OCI-LY7 (cell line): Measurements from ENCODE around the gene IQSEC2. TPM values are rescaled to one million over a fixed set of nuclear protein-coding genes. Genes with fewer than 3 reads are reported as not detected.
A peak's percentile ranks its signal among the peaks of the same experiment; 100 is the strongest.

Experiments used
- BruUV-seq: library from RNA; stranded (reverse); fragments of 400-500 nt; replicated peaks from 2 replicates; lab custom pipeline; 2021; lab: Mats Ljungman, UMichigan
- CTCF ChIA-PET: fragments of 300-600 bp; sonication (Branson Sonifier 250); formaldehyde crosslinking; loops from one replicate; lab custom pipeline; 2022; ENCODE audit warnings: antibody characterized with exemption; ENCODE audit not compliant: unreplicated experiment; lab: Charles Lee
- POLR2A ChIA-PET: fragments of 300-600 bp; sonication (Branson Sonifier 250); formaldehyde crosslinking; loops from one replicate; lab custom pipeline; 2022; ENCODE audit warnings: antibody characterized with exemption; lab: Charles Lee
- DNase-seq: peaks from one replicate; pipeline ENCODE4 v3.0.0-alpha.2; 2015; ENCODE audit warnings: low spot score
- H2AFZ ChIP-seq: fragments of 200-600 bp; sonication (generic), shearing (Covaris generic); 2 replicates; pipeline ENCODE4 v1.6.1; 2014; ENCODE audit warnings: mild to moderate bottlenecking, antibody characterized with exemption, low read length, moderate library complexity
- H3K27ac ChIP-seq: fragments of 200-600 bp; sonication (generic); 2 replicates; pipeline ENCODE4 v1.5.1; 2014; ENCODE audit warnings: mixed run types, low read depth, mild to moderate bottlenecking, moderate library complexity, low read length, inconsistent platforms; ENCODE audit not compliant: poor library complexity, severe bottlenecking
- H3K36me3 ChIP-seq: fragments of 200-600 bp; sonication (generic); 2 replicates; pipeline ENCODE4 v1.6.1; 2014; ENCODE audit warnings: mild to moderate bottlenecking, antibody characterized with exemption, low read length, moderate library complexity, mixed read lengths; ENCODE audit not compliant: insufficient read depth
- H3K4me1 ChIP-seq: fragments of 200-600 bp; sonication (generic); 2 replicates; pipeline ENCODE4 v1.5.1; 2014; ENCODE audit warnings: mild to moderate bottlenecking, low read length; ENCODE audit not compliant: insufficient read depth, poor library complexity, severe bottlenecking
- H3K4me2 ChIP-seq: fragments of 200-600 bp; sonication (generic); 2 replicates; pipeline ENCODE4 v1.6.1; 2014; ENCODE audit warnings: mild to moderate bottlenecking, low read length
- H3K4me3 ChIP-seq: fragments of 200-600 bp; sonication (generic); 2 replicates; pipeline ENCODE4 v1.5.1; 2014; ENCODE audit warnings: mild to moderate bottlenecking, low read depth, low read length; ENCODE audit not compliant: poor library complexity, severe bottlenecking
- H3K79me2 ChIP-seq: fragments of 200-600 bp; sonication (generic); 2 replicates; pipeline ENCODE4 v1.6.1; 2016; ENCODE audit warnings: low read depth, mild to moderate bottlenecking, low read length, moderate library complexity, mixed read lengths; ENCODE audit not compliant: insufficient read depth
- H3K9me2 ChIP-seq: fragments of 200-600 bp; sonication (generic); 2 replicates; pipeline ENCODE4 v1.6.1; 2016; ENCODE audit warnings: mild to moderate bottlenecking, low read length, mixed read lengths; ENCODE audit not compliant: insufficient read depth
- H3K9me3 ChIP-seq: fragments of 200-600 bp; sonication (generic); 2 replicates; pipeline ENCODE4 v1.6.1; 2014; ENCODE audit warnings: mild to moderate bottlenecking, mixed run types, low read length, mixed read lengths
- H4K20me1 ChIP-seq: fragments of 200-600 bp; sonication (generic); 2 replicates; pipeline ENCODE4 v1.6.1; 2014; ENCODE audit warnings: mild to moderate bottlenecking, antibody characterized with exemption, low read length, moderate library complexity, mixed read lengths; ENCODE audit not compliant: insufficient read depth
- EZH2phosphoT487 ChIP-seq: fragments of 200-600 bp; sonication (generic); IDR thresholded peaks from 2 replicates; pipeline ENCODE4 v1.6.1; 2018; ENCODE audit warnings: low read depth, borderline replicate concordance, mild to moderate bottlenecking, mixed run types, antibody characterized with exemption, low read length, moderate library complexity, mixed read lengths
- intact Hi-C: fragments of 100-400 bp; cut with micrococcal nuclease; formaldehyde crosslinking; loops from one replicate; pipeline ENCODE4 v1.10.0; 2022; ENCODE audit not compliant: unreplicated experiment
- total RNA-seq, 2 experiments: library from RNA; depleted of rRNA in 1 of 2; stranded (reverse); fragments of >200 nt in 1 of 2; shearing (Covaris generic) in 1 of 2; gene quantifications; 2 replicates each; pipeline ENCODE4 v1.2.3, GENCODE V29; 2014 to 2022
- TF ChIP-seq, protein P1 (sequence below): fragments of 200-600 bp; sonication (generic); conservative IDR thresholded peaks from 2 replicates; pipeline ENCODE4 v1.5.1; 2014; ENCODE audit warnings: mild to moderate bottlenecking, antibody characterized with exemption, low read length, moderate library complexity, mixed read lengths

The IQSEC2 gene
- total RNA-seq, 2 experiments from 2014 or later, result not detected

DNA sequence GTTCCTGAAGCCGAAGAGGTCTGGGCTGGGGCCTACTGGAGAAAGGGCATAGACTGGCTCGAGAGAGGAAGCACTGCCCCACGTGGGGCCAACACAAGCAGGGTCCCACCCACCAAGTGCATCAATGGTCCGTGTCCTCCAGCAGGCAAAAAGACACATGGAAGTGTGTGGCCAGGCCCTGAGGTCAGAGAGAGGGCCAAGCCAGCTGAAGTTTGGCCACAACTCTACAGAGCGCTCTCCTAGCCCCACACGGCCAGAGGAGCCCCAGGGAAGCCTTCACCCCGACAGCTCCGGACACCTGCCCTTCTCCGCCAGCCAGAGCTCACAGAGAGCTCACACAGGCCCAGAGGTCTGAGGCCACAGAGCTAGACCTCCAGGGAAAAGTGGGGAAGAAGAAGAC, 47.8 kb downstream of the IQSEC2 start:
- BruUV-seq, result no TSS peak
- TF ChIP-seq, protein P1, sequence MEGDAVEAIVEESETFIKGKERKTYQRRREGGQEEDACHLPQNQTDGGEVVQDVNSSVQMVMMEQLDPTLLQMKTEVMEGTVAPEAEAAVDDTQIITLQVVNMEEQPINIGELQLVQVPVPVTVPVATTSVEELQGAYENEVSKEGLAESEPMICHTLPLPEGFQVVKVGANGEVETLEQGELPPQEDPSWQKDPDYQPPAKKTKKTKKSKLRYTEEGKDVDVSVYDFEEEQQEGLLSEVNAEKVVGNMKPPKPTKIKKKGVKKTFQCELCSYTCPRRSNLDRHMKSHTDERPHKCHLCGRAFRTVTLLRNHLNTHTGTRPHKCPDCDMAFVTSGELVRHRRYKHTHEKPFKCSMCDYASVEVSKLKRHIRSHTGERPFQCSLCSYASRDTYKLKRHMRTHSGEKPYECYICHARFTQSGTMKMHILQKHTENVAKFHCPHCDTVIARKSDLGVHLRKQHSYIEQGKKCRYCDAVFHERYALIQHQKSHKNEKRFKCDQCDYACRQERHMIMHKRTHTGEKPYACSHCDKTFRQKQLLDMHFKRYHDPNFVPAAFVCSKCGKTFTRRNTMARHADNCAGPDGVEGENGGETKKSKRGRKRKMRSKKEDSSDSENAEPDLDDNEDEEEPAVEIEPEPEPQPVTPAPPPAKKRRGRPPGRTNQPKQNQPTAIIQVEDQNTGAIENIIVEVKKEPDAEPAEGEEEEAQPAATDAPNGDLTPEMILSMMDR, result no peak
- no peak for TF ChIP-seq EZH2phosphoT487
- Histone ChIP-seq H4K20me1 (no peaks in the 10 kb centered on the region), H3K9me2 (no peaks in the 10 kb centered on the region), H2AFZ (no peak overlapping the region), H3K79me2 (no peaks in the 10 kb centered on the region), H3K9me3 (no peaks in the 10 kb centered on the region), H3K4me3 (no peak overlapping the region), H3K4me1 (no peaks in the 10 kb centered on the region), H3K27ac (no peak overlapping the region), H3K4me2 (no peak overlapping the region), H3K36me3 (no peaks in the 10 kb centered on the region)
- POLR2A ChIA-PET, result no interaction called here
- DNase-seq, result no peak
- CTCF ChIA-PET, result no interaction called here
- intact Hi-C loops, result no loop called here

DNA sequence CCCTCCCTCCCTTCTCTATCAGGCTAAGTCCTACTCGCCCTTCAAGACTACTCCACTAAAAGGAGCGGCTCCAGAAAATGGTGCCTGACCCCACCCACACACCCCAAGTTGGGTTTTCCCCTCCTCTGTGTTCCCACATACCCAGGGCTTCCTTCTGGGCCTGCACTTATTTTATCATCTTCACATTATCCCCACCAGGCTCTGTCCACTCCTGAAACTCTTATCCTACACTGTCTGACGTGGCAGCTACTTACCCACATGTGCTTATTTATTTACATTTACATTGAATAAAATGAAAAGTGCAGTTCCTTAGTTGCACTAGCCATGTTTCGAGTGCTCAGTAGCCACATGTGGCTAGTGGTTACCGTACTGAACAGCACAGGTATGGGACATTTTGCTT, 51.3 kb downstream of the IQSEC2 start:
- CTCF ChIA-PET, result no interaction called here
- POLR2A ChIA-PET, result no interaction called here
- no peak overlapping the region for H2AFZ ChIP-seq
- no peak for DNase-seq
- no peaks in the 10 kb centered on the region for H3K79me2 ChIP-seq
- H4K20me1 ChIP-seq, result no peaks in the 10 kb centered on the region
- H3K27ac ChIP-seq, result no peak overlapping the region
- BruUV-seq, result no TSS peak
- H3K4me3 ChIP-seq, result no peak overlapping the region
- H3K9me3 ChIP-seq, result no peaks in the 10 kb centered on the region
- no peaks in the 10 kb centered on the region for H3K9me2 ChIP-seq
- peaks cover 20% of the 10 kb centered on the region for H3K4me1 ChIP-seq
- no peak overlapping the region for H3K4me2 ChIP-seq
- H3K36me3 ChIP-seq, result no peaks in the 10 kb centered on the region
- TF ChIP-seq, protein P1, result no peak
- no peak for TF ChIP-seq EZH2phosphoT487
- intact Hi-C loops, result no loop called here

DNA sequence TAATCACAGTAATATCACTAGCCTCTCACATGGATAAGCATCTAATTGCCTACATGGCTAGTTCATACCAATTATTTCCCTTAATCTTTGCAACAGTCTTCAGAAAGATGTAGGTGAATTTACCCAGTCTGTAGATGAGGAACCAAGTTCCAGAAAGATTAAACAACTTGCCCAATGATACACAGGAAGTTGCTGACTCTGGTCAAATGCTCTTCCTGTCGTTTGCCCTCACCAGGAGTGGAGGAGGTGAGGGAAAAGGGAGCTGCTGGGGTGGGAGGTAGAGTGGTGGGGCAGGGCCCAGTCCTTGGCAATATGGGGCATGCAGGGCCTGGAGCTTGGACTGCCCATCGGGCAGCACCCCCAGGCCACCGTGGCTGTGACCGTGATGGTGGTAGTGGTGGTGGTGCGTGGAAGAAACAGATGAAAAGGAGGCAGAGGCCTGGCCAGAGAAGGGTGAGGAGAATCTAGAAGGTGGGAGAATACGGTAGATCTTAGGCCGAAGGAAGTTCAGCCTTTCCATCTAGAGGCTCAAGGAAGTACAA, 54.1 kb downstream of the IQSEC2 start:
- no TSS peak for BruUV-seq
- Histone ChIP-seq H3K4me2 (peak overlapping the region; percentile 96), H3K79me2 (peaks cover 27% of the 10 kb centered on the region), H3K4me1 (peaks cover 35% of the 10 kb centered on the region), H3K36me3 (peaks cover 13% of the 10 kb centered on the region), H3K4me3 (no peak overlapping the region), H3K27ac (no peak overlapping the region), H3K9me3 (no peaks in the 10 kb centered on the region), H3K9me2 (no peaks in the 10 kb centered on the region), H2AFZ (peak overlapping the region; percentile 71; the same call in 1 of the 2 replicates), H4K20me1 (peaks cover 12% of the 10 kb centered on the region)
- peak; percentile 16 for DNase-seq
- no peak for TF ChIP-seq EZH2phosphoT487
- TF ChIP-seq, protein P1, result no peak
- ChIA-PET POLR2A (no interaction called here), CTCF (no interaction called here)
- intact Hi-C loops, result loop anchor here (10.0 kb wide), 1 partner anchor 132 kb away; the partner anchor contains the start of gene KANTR
